NT2/D1 (cell line): ENCODE measurements around the gene KRT76.

Experiments used
- SUZ12 ChIP-seq: IDR thresholded peaks from 2 replicates; pipeline ENCODE4 v1.6.1; 2011; ENCODE audit not compliant: insufficient read length, insufficient read depth; ENCODE audit errors: extremely low read depth
- YY1 ChIP-seq: IDR thresholded peaks from 2 replicates; pipeline ENCODE4 v1.6.1; 2011; ENCODE audit not compliant: insufficient read length, insufficient read depth
- ZNF274 ChIP-seq: IDR thresholded peaks from 2 replicates; pipeline ENCODE4 v1.6.1; 2011; ENCODE audit warnings: mild to moderate bottlenecking, low read depth, low read length

GRCh38 chr12:52807544-52808470, 30.7 kb upstream of the KRT76 start:
- TF ChIP-seq YY1, result no peak
- no peak for TF ChIP-seq SUZ12
- no peak for TF ChIP-seq ZNF274
